Measurements from ENCODE around the gene PLA2G4A. TPM values are rescaled to one million over a fixed set of nuclear protein-coding genes. Genes with fewer than 3 reads are reported as not detected.

PLA2G4A gene
- total RNA-seq, 1 donor: 12.3 TPM

GRCh38 chr1:186897008-186897407, 68.3 kb downstream of the PLA2G4A start:
- Histone ChIP-seq H3K27me3 (ENCODE audit: insufficient read depth, low read length) (no peaks in the 10 kb centered on the region), H3K4me1 (ENCODE audit: insufficient read depth, low read length) (peaks cover 12% of the 10 kb centered on the region), H3K4me3 (ENCODE audit: insufficient read depth, low read length) (no peak overlapping the region), H4K20me1 (ENCODE audit: insufficient read depth, low read length) (no peaks in the 10 kb centered on the region), H3K9me3 (ENCODE audit: low read depth, low read length) (no peaks in the 10 kb centered on the region), H3K79me2 (ENCODE audit: insufficient read depth, low read length) (no peaks in the 10 kb centered on the region), H2AFZ (ENCODE audit: low read length) (no peak overlapping the region), H3K27ac (ENCODE audit: low read depth, low read length) (peak overlapping the region; percentile 3), H3K36me3 (ENCODE audit: insufficient read depth, low read length) (no peaks in the 10 kb centered on the region), H3K4me2 (ENCODE audit: insufficient read depth, low read length) (peak overlapping the region; percentile 13)
- TF ChIP-seq CTCF (IDR thresholded peaks at IDR 0.05; ENCODE audit: extremely low read depth, low read depth, low read length): no peak
- no peak for DNase-seq (ENCODE audit: insufficient read length, low spot score, missing footprints)

- H4K20me1 ChIP-seq (ENCODE audit: insufficient read depth, low read length): no peaks in the 10 kb centered on the region
- H3K36me3 ChIP-seq (ENCODE audit: insufficient read depth, low read length): no peaks in the 10 kb centered on the region
- TF ChIP-seq CTCF (IDR thresholded peaks at IDR 0.05; ENCODE audit: extremely low read depth, low read depth, low read length): no peak
- H3K4me1 ChIP-seq (ENCODE audit: insufficient read depth, low read length): peaks cover 9% of the 10 kb centered on the region
- H3K27me3 ChIP-seq (ENCODE audit: insufficient read depth, low read length): no peaks in the 10 kb centered on the region
- H3K27ac ChIP-seq (ENCODE audit: low read depth, low read length): no peak overlapping the region
- H3K9me3 ChIP-seq (ENCODE audit: low read depth, low read length): no peaks in the 10 kb centered on the region
- no peak overlapping the region for H3K4me3 ChIP-seq (ENCODE audit: insufficient read depth, low read length)
- DNase-seq (ENCODE audit: insufficient read length, low spot score, missing footprints): no peak
- H2AFZ ChIP-seq (ENCODE audit: low read length): no peak overlapping the region
- no peak overlapping the region for H3K4me2 ChIP-seq (ENCODE audit: insufficient read depth, low read length)
- H3K79me2 ChIP-seq (ENCODE audit: insufficient read depth, low read length): no peaks in the 10 kb centered on the region
Measured at GRCh38 chr1:186899577-186899976, 70.8 kb downstream of the PLA2G4A start.

GRCh38 chr1:186899977-186900376, 71.2 kb downstream of the PLA2G4A start:
- H3K27ac ChIP-seq (ENCODE audit: low read depth, low read length): no peak overlapping the region
- H3K4me2 ChIP-seq (ENCODE audit: insufficient read depth, low read length): no peak overlapping the region
- H3K4me3 ChIP-seq (ENCODE audit: insufficient read depth, low read length): no peak overlapping the region
- H3K36me3 ChIP-seq (ENCODE audit: insufficient read depth, low read length): no peaks in the 10 kb centered on the region
- no peak for DNase-seq (ENCODE audit: insufficient read length, low spot score, missing footprints)
- TF ChIP-seq CTCF (IDR thresholded peaks at IDR 0.05; ENCODE audit: extremely low read depth, low read depth, low read length): no peak
- peaks cover 9% of the 10 kb centered on the region for H3K4me1 ChIP-seq (ENCODE audit: insufficient read depth, low read length)
- no peaks in the 10 kb centered on the region for H3K79me2 ChIP-seq (ENCODE audit: insufficient read depth, low read length)
- H4K20me1 ChIP-seq (ENCODE audit: insufficient read depth, low read length): no peaks in the 10 kb centered on the region
- H2AFZ ChIP-seq (ENCODE audit: low read length): no peak overlapping the region
- H3K27me3 ChIP-seq (ENCODE audit: insufficient read depth, low read length): no peaks in the 10 kb centered on the region
- no peaks in the 10 kb centered on the region for H3K9me3 ChIP-seq (ENCODE audit: low read depth, low read length)

- no peaks in the 10 kb centered on the region for H3K79me2 ChIP-seq (ENCODE audit: insufficient read depth, low read length)
- H3K27me3 ChIP-seq (ENCODE audit: insufficient read depth, low read length): no peaks in the 10 kb centered on the region
- no peaks in the 10 kb centered on the region for H3K36me3 ChIP-seq (ENCODE audit: insufficient read depth, low read length)
- H3K27ac ChIP-seq (ENCODE audit: low read depth, low read length): no peak overlapping the region
- no peaks in the 10 kb centered on the region for H3K9me3 ChIP-seq (ENCODE audit: low read depth, low read length)
- TF ChIP-seq CTCF (IDR thresholded peaks at IDR 0.05; ENCODE audit: extremely low read depth, low read depth, low read length): no peak
- peaks cover 9% of the 10 kb centered on the region for H3K4me1 ChIP-seq (ENCODE audit: insufficient read depth, low read length)
- no peak overlapping the region for H3K4me2 ChIP-seq (ENCODE audit: insufficient read depth, low read length)
- DNase-seq (ENCODE audit: insufficient read length, low spot score, missing footprints): no peak
- no peak overlapping the region for H2AFZ ChIP-seq (ENCODE audit: low read length)
- no peak overlapping the region for H3K4me3 ChIP-seq (ENCODE audit: insufficient read depth, low read length)
- H4K20me1 ChIP-seq (ENCODE audit: insufficient read depth, low read length): no peaks in the 10 kb centered on the region
Measured at GRCh38 chr1:186900539-186901237, 71.9 kb downstream of the PLA2G4A start.

All from osteoblast (primary cell).